ENCODE measurements around the gene ZNF207. TPM values are rescaled to one million over a fixed set of nuclear protein-coding genes. Genes with fewer than 3 reads are reported as not detected.

The ZNF207 gene
- total and polyA plus RNA-seq, 2 donors (not counting 1 experiment from before 2014, with no cell fraction given), result 135 to 314 TPM

DNA sequence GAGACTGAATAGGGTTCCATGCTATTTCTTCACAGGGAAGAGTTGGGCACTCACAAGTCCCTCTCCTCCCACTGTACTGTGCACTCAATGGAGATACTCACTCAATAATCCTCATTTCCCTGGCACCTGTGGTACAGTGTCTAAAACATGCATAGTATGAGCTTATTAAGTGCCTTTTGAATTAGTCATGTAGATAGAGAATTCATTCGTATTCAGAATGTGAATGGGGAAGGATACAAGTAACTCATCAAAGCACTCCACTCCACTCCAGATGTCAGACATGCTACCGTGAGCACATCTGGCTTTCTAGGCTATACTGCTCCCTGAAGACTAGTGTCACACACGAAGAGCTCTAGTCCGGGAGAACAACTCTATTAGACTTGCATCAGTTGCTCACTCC is 14.3 kb upstream of the ZNF207 start:
- H4K20me1 ChIP-seq (ENCODE audit: control insufficient read depth, insufficient read depth, low read length, poor library complexity, severe bottlenecking), result no peaks in the 10 kb centered on the region
- no peaks in the 10 kb centered on the region for H3K27me3 Mint-ChIP-seq
- DNase-seq, result no peak
- H3K9ac ChIP-seq (ENCODE audit: low read length), result no peak overlapping the region
- H3K9me3 Mint-ChIP-seq (ENCODE audit: insufficient read depth), result no peaks in the 10 kb centered on the region
- H3K27ac ChIP-seq (ENCODE audit: low read length in 2 of 2), result no peak overlapping the region
- 100% methylated on average over 1 of the region's 4 CpGs for WGBS (ENCODE audit: insufficient coverage)
- no peak overlapping the region for H3K27ac Mint-ChIP-seq
- ATAC-seq (ENCODE audit: low read depth), result no peak
- H3K79me2 ChIP-seq (ENCODE audit: control insufficient read depth, insufficient read depth, low read length), result no peaks in the 10 kb centered on the region
- no peaks in the 10 kb centered on the region for H3K4me1 ChIP-seq (ENCODE audit: control insufficient read depth in 2 of 2, insufficient read depth in 2 of 2, low read length in 2 of 2)
- H2AFZ ChIP-seq (ENCODE audit: insufficient read depth, low read depth, low read length, poor library complexity, severe bottlenecking), result no peak overlapping the region
- ChIA-PET POLR2A (no interaction called here), CTCF (interaction anchor here (2.2 kb wide), 1 partner anchor 16 kb away, joined by 8 read pairs; no protein-coding TSS in a partner anchor)
- intact Hi-C loops (cut with micrococcal nuclease), result no loop called here
- TF ChIP-seq CTCF (IDR thresholded peaks at IDR 0.05) (no peak), EZH2 (IDR thresholded peaks at IDR 0.05; ENCODE audit: borderline replicate concordance, insufficient read depth, low read depth, low read length, poor library complexity, severe bottlenecking) (no peak)
- H3K9me3 ChIP-seq (ENCODE audit: control extremely low read depth in 1 of 3, control insufficient read depth in 2 of 3, insufficient read depth in 1 of 3, low read length in 2 of 3), result no peaks in the 10 kb centered on the region
- no peak overlapping the region for H3K4me3 Mint-ChIP-seq
- H3K27me3 ChIP-seq (replicated peaks in 1 of 4; ENCODE audit: control extremely low read depth in 1 of 4, control insufficient read depth in 3 of 4, insufficient read depth in 4 of 4, low read length in 3 of 4), result no peaks in the 10 kb centered on the region
- no peak overlapping the region for H3K4me2 ChIP-seq (replicated peaks; ENCODE audit: low read depth, low read length, poor library complexity, severe bottlenecking)
- H3K4me1 Mint-ChIP-seq, result peaks cover 2% of the 10 kb centered on the region
- peaks cover 0 to 20% of the 10 kb centered on the region in 2 experiments for H3K36me3 ChIP-seq (replicated peaks in 1 of 2; ENCODE audit: control extremely low read depth in 1 of 2, control insufficient read depth in 1 of 2, extremely low read depth in 1 of 2, insufficient read depth in 2 of 2, low read length in 1 of 2)
- no peak overlapping the region for H3K4me3 ChIP-seq (ENCODE audit: control extremely low read depth in 1 of 5, extremely low read depth in 1 of 5, insufficient read depth in 1 of 5, low read depth in 2 of 5, low read length in 4 of 5)

DNA sequence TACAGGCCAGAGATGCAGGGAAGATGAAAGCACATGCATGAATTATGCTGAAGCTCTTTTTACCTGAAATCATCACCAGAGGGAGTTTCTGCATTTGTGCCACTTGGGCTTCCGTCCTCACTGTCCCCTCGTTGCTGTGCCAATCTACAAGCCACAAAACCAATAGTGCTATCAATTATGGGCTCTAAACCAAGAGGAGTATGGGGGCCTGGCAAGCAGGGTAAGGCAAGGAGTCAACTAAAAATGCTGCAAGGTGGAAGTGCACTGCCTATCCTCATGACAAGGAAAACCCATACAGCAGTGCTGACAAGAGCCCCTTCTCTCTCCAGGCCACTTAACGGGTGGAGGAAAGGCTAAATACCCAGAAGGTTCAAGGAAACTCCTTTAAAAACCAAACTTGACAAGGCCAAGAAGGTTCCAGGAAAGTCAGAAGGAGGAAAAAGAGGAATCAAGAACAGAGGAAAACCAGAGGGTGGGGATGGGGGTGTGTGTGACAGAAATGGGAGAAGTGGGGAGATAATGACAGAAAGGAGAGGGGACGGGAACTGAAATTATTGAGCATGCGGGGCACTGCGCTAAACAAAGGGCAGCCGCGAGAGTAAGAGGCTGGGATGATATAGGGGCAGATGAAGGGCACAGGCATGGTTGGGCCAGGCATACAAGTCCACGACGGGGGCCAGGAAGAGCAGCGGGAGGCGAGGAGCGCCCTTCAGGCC is 8.7 kb upstream of the ZNF207 start:
- no peaks in the 10 kb centered on the region for H3K79me2 ChIP-seq (ENCODE audit: control insufficient read depth, insufficient read depth, low read length)
- Mint-ChIP-seq H3K27me3 (no peaks in the 10 kb centered on the region), H3K27ac (peak overlapping the region; percentile 93), H3K9me3 (ENCODE audit: insufficient read depth) (no peaks in the 10 kb centered on the region), H3K4me1 (peaks cover 25% of the 10 kb centered on the region), H3K4me3 (peak overlapping the region; percentile 96)
- H4K20me1 ChIP-seq (ENCODE audit: control insufficient read depth, insufficient read depth, low read length, poor library complexity, severe bottlenecking), result no peaks in the 10 kb centered on the region
- no peak for TF ChIP-seq EZH2 (IDR thresholded peaks at IDR 0.05; ENCODE audit: borderline replicate concordance, insufficient read depth, low read depth, low read length, poor library complexity, severe bottlenecking)
- TF ChIP-seq CTCF (IDR thresholded peaks at IDR 0.05), result peak; percentile 59
- H3K4me2 ChIP-seq (replicated peaks; ENCODE audit: low read depth, low read length, poor library complexity, severe bottlenecking), result peak overlapping the region; percentile 97
- WGBS (ENCODE audit: insufficient coverage), result 0% methylated on average over 10 of the region's 13 CpGs
- peak overlapping the region; percentile 57 to 73 (median 68) for H3K4me3 ChIP-seq (ENCODE audit: control extremely low read depth in 1 of 5, extremely low read depth in 1 of 5, insufficient read depth in 1 of 5, low read depth in 2 of 5, low read length in 4 of 5)
- H2AFZ ChIP-seq (ENCODE audit: insufficient read depth, low read depth, low read length, poor library complexity, severe bottlenecking), result peak overlapping the region; percentile 99
- ChIA-PET CTCF (interaction anchor here (1.6 kb wide), 1 partner anchor 10 kb away, joined by 4 read pairs; no protein-coding TSS in a partner anchor), POLR2A (interaction anchor here (1.0 to 1.3 kb wide), 2 partner anchors 9 to 22 kb away, joined by 4 to 6 read pairs; no protein-coding TSS in a partner anchor)
- H3K27ac ChIP-seq (ENCODE audit: low read length in 2 of 2), result peak overlapping the region; percentile 50 to 90
- peak; percentile 79 for DNase-seq
- ATAC-seq (ENCODE audit: low read depth), result peak; percentile 46
- peaks cover 16 to 18% of the 10 kb centered on the region in 2 donors for H3K4me1 ChIP-seq (ENCODE audit: control insufficient read depth in 2 of 2, insufficient read depth in 2 of 2, low read length in 2 of 2)
- peak overlapping the region; percentile 82 for H3K9ac ChIP-seq (ENCODE audit: low read length)
- H3K9me3 ChIP-seq (ENCODE audit: control extremely low read depth in 1 of 3, control insufficient read depth in 2 of 3, insufficient read depth in 1 of 3, low read length in 2 of 3), result no peaks in the 10 kb centered on the region
- intact Hi-C loops (cut with micrococcal nuclease), result loop anchor here (1.0 kb wide), 1 partner anchor 22 kb away; no protein-coding TSS in a partner anchor
- peaks cover 0 to 9% of the 10 kb centered on the region in 2 experiments for H3K36me3 ChIP-seq (replicated peaks in 1 of 2; ENCODE audit: control extremely low read depth in 1 of 2, control insufficient read depth in 1 of 2, extremely low read depth in 1 of 2, insufficient read depth in 2 of 2, low read length in 1 of 2)
- no peaks in the 10 kb centered on the region for H3K27me3 ChIP-seq (replicated peaks in 1 of 4; ENCODE audit: control extremely low read depth in 1 of 4, control insufficient read depth in 3 of 4, insufficient read depth in 4 of 4, low read length in 3 of 4)

Data from B cell (primary cell).